ENCODE measurements around the gene DAP. TPM values are rescaled to one million over a fixed set of nuclear protein-coding genes. Genes with fewer than 3 reads are reported as not detected.

DAP gene
- total and polyA plus RNA-seq, 2 experiments from 2014 or later, result 35.7 to 37.6 TPM

GRCh38 chr5:10667431-10668057 is 93.5 kb downstream of the DAP start (continued):
- TF ChIP-seq ZNF462 (CRISPR knock-in tag; IDR thresholded peaks at IDR 0.05), result no peak
- TF ChIP-seq JUNB (IDR thresholded peaks at IDR 0.05; ENCODE audit: unreplicated experiment), result no peak
- TF ChIP-seq POLR2AphosphoS5 (IDR thresholded peaks at IDR 0.05; ENCODE audit: low read depth), result no peak
- TF ChIP-seq EZH2 (IDR thresholded peaks at IDR 0.05; ENCODE audit: low read depth, unreplicated experiment), result no peak
- no peak for TF ChIP-seq STAT1 (IDR thresholded peaks at IDR 0.05; ENCODE audit: unreplicated experiment)
- no peak for TF ChIP-seq EZH2phosphoT487 (IDR thresholded peaks at IDR 0.05; ENCODE audit: unreplicated experiment)
- no peak for TF ChIP-seq NANOG (IDR thresholded peaks at IDR 0.05; ENCODE audit: borderline replicate concordance)
- no peak for TF ChIP-seq CREB1 (CRISPR knock-in tag; IDR thresholded peaks at IDR 0.05; ENCODE audit: low read depth)
- no peak for TF ChIP-seq ETS1 (IDR thresholded peaks at IDR 0.05)
